Measurements from ENCODE around the gene SIPA1. TPM values are rescaled to one million over a fixed set of nuclear protein-coding genes. Genes with fewer than 3 reads are reported as not detected.

Gene SIPA1, protein sequence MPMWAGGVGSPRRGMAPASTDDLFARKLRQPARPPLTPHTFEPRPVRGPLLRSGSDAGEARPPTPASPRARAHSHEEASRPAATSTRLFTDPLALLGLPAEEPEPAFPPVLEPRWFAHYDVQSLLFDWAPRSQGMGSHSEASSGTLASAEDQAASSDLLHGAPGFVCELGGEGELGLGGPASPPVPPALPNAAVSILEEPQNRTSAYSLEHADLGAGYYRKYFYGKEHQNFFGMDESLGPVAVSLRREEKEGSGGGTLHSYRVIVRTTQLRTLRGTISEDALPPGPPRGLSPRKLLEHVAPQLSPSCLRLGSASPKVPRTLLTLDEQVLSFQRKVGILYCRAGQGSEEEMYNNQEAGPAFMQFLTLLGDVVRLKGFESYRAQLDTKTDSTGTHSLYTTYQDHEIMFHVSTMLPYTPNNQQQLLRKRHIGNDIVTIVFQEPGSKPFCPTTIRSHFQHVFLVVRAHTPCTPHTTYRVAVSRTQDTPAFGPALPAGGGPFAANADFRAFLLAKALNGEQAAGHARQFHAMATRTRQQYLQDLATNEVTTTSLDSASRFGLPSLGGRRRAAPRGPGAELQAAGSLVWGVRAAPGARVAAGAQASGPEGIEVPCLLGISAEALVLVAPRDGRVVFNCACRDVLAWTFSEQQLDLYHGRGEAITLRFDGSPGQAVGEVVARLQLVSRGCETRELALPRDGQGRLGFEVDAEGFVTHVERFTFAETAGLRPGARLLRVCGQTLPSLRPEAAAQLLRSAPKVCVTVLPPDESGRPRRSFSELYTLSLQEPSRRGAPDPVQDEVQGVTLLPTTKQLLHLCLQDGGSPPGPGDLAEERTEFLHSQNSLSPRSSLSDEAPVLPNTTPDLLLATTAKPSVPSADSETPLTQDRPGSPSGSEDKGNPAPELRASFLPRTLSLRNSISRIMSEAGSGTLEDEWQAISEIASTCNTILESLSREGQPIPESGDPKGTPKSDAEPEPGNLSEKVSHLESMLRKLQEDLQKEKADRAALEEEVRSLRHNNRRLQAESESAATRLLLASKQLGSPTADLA
- 10 to 100 TPM; 47.9 to 69.8 TPM for total RNA-seq

DNA sequence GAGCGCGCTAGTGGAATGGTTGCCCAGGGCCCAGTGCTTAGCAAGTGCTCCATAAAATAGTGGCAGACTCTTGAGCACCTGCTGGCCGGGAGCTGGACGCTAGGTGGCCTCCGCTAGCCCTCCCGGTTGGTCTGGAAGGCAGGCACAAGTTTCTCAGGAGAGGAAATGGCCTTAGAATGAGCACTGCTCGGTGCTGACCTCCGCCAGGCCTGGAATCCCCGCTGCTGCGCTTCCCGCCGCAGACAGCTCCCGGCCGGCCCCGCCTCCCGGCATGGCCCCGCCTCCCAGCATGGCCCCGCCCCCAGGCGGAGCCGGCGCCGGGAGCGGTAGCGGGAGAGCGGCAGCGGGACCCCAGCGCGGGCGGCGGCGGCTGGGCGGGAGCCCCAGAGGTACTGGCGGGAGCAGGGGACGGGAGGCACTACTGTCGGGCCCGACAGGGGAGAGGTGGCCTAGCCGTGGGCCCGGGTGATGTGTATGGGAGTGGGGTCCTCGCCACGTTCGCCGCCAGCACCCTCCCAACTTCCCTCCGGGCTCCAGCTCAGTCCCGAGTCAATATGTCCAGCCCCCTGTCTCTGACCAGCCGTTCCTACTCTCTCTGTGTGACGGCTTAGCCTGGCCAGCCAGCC is at the start of gene SIPA1:
Gene SIPA1 (plus strand): TSS at position 308 of the 626 bp plus-strand sequence. CDS start 2,821 bp downstream, outside the sequence.
- Histone ChIP-seq H3K36me3 (peaks cover 42% of the 10 kb centered on the region), H3K4me3 (peak within 1 kb of the TSS; percentile 87), H3K4me1 (ENCODE audit: control insufficient read depth in 1 of 2, low read depth in 2 of 2) (peaks cover 23 to 40% of the 10 kb centered on the region in 2 donors), H3K27ac (peak within 1 kb of the TSS; percentile 53 to 74), H3K9me3 (no peaks in the 10 kb centered on the region), H3K27me3 (replicated peaks; ENCODE audit: insufficient read depth) (no peaks in the 10 kb centered on the region)
- TF ChIP-seq, protein P1, sequence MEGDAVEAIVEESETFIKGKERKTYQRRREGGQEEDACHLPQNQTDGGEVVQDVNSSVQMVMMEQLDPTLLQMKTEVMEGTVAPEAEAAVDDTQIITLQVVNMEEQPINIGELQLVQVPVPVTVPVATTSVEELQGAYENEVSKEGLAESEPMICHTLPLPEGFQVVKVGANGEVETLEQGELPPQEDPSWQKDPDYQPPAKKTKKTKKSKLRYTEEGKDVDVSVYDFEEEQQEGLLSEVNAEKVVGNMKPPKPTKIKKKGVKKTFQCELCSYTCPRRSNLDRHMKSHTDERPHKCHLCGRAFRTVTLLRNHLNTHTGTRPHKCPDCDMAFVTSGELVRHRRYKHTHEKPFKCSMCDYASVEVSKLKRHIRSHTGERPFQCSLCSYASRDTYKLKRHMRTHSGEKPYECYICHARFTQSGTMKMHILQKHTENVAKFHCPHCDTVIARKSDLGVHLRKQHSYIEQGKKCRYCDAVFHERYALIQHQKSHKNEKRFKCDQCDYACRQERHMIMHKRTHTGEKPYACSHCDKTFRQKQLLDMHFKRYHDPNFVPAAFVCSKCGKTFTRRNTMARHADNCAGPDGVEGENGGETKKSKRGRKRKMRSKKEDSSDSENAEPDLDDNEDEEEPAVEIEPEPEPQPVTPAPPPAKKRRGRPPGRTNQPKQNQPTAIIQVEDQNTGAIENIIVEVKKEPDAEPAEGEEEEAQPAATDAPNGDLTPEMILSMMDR (IDR thresholded peaks at IDR 0.05): peak; percentile 26
- DNase-seq (ENCODE audit: low spot score) (no peak), ATAC-seq (ENCODE audit: insufficient number of reproducible peaks, low FRiP score, low read depth) (peak; percentile 52)

DNA sequence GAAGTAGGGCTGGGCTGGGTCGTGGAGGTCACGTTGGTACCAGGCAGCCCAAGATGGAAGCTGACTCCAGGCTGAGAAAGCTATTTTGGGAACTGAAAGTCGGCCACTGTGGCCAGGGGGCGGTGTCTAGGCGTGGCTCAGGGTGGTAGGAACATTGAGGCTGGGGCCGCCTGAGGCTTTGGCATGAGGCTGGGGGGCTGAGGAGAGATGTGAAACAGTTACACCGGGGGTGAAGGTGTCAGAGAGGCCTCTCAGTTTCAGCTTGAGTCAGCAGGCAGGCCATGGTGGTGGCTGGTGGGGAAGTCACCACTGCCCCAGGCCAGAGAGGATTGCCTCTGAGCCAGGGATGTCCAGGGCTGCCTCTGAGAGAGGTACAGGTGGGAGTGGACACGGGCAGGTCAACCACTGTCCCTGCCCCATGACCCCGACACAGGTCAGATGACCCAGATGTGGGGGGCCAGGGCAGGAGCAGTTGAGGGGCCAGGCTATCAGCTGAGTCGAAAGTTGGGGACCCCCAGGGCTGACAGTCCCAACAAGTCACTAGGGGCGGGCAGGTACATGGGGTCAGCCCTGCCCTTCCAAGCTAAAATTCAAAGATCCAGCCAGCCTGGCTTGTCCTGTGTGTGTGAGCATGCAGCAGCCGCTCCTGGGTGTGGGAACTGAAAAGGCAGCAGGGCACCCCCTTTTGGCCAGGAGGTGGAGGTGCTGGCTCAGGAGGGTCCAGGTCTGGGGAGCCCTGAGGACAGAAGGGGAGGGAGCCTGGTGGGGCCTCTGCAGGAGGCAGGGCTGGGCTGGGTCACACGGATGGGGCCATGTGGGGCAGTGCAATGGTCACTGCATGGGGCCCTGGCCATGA is 49.5 kb upstream of the SIPA1 start:
- H3K27me3 ChIP-seq (replicated peaks; ENCODE audit: insufficient read depth): no peaks in the 10 kb centered on the region
- peaks cover 44% of the 10 kb centered on the region for H3K36me3 ChIP-seq
- H3K9me3 ChIP-seq: no peaks in the 10 kb centered on the region
- TF ChIP-seq, protein P1 (IDR thresholded peaks at IDR 0.05): peak; percentile 28
- H3K27ac ChIP-seq: peak overlapping the region; percentile 75 to 85
- peak overlapping the region; percentile 37 for H3K4me3 ChIP-seq
- no peak for ATAC-seq (ENCODE audit: insufficient number of reproducible peaks, low FRiP score, low read depth)
- DNase-seq (ENCODE audit: low spot score): no peak
- peaks cover 24 to 44% of the 10 kb centered on the region in 2 donors for H3K4me1 ChIP-seq (ENCODE audit: control insufficient read depth in 1 of 2, low read depth in 2 of 2)

DNA sequence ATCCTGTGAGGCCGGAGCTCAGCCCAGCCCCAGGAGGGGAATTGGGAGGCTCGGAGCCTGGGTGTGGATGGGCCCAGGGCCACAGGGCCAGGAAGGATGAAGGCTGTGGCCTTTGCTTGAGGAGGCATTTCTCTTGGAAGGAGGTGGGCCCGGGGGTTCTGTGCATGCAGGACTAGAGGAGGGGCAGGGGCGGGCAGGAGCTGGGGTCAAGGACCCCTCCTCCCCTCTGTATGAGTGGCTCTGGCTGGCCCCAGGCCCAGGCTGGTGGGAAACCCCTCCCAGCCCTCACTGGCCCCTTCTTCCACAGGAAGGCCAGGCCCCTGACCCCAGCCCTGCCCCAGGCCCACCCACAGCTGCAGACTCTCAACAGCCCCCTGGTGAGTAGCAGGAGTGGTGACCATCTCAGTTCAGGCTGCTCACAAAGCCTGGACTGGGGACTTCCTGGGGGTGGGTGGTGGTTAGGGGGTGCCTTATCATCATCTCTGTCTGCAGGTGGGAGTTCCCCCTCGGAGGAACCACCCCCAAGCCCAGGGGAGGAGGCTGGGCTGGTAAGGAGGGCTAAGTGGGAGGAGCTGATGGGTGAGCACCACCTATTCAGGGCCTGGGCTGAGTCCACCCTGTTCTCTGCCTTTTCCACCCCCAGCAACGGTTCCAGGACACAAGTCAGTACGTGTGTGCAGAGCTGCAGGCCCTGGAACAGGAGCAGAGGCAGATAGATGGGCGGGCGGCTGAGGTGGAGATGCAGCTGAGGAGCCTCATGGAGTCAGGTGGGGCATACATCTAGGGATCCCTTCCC is 48.3 kb upstream of the SIPA1 start:
- Histone ChIP-seq H3K36me3 (peaks cover 36% of the 10 kb centered on the region), H3K27me3 (replicated peaks; ENCODE audit: insufficient read depth) (no peaks in the 10 kb centered on the region), H3K27ac (peak overlapping the region in 1 of 2 donors; percentile 75), H3K9me3 (no peaks in the 10 kb centered on the region), H3K4me3 (no peak overlapping the region), H3K4me1 (ENCODE audit: control insufficient read depth in 1 of 2, low read depth in 2 of 2) (peaks cover 24 to 49% of the 10 kb centered on the region in 2 donors)
- DNase-seq (ENCODE audit: low spot score) (no peak), ATAC-seq (ENCODE audit: insufficient number of reproducible peaks, low FRiP score, low read depth) (no peak)
- TF ChIP-seq, protein P1 (IDR thresholded peaks at IDR 0.05): no peak

DNA sequence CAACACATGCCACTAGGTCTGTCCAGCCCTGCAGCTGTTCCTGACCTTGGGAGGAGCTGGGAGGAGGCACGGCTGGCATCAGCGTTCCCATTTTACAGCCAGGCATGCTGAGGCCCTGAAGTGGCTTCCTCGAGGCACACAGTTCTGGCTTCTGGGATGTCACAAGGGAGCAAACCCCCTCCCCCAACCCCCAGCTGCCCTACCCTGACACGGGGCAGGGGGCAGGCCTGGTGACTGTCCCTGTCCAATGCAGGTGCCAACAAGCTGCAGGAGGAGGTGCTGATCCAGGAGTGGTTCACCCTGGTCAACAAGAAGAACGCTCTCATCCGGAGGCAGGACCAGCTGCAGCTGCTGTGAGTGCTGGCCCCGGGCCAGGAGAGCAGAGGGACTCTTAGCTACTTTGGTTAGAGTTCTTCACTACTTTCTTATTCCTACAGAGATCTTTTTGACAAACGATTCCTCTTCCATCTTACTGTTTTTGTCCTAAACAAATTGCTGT is 47.6 kb upstream of the SIPA1 start:
- Histone ChIP-seq H3K27ac (no peak overlapping the region), H3K36me3 (peaks cover 34% of the 10 kb centered on the region), H3K9me3 (no peaks in the 10 kb centered on the region), H3K4me3 (no peak overlapping the region), H3K27me3 (replicated peaks; ENCODE audit: insufficient read depth) (no peaks in the 10 kb centered on the region), H3K4me1 (ENCODE audit: control insufficient read depth in 1 of 2, low read depth in 2 of 2) (peaks cover 24 to 49% of the 10 kb centered on the region in 2 donors)
- TF ChIP-seq, protein P1 (IDR thresholded peaks at IDR 0.05): no peak
- DNase-seq (ENCODE audit: low spot score) (no peak), ATAC-seq (ENCODE audit: insufficient number of reproducible peaks, low FRiP score, low read depth) (no peak)
